Suprapubic skin (tissue), 3 donors: ENCODE results near the gene DAP.

Experiments used
- EP300 ChIP-seq: sonication (generic); formaldehyde crosslinking; IDR thresholded peaks from one replicate; pipeline ENCODE4 v1.6.1; 2017; ENCODE audit warnings: antibody characterized with exemption
- TF ChIP-seq, protein P1 (sequence below), 2 donors: fragments of 200-600 bp in 1 of 2; fragments of 450-650 bp in 1 of 2; sonication (generic) in 1 of 2; IDR thresholded peaks; one replicate each; pipeline ENCODE4 v1.5.1; 2016 to 2019; ENCODE audit warnings: antibody characterized with exemption in 2 of 2, mild to moderate bottlenecking in 1 of 2, moderate library complexity in 1 of 2

DNA sequence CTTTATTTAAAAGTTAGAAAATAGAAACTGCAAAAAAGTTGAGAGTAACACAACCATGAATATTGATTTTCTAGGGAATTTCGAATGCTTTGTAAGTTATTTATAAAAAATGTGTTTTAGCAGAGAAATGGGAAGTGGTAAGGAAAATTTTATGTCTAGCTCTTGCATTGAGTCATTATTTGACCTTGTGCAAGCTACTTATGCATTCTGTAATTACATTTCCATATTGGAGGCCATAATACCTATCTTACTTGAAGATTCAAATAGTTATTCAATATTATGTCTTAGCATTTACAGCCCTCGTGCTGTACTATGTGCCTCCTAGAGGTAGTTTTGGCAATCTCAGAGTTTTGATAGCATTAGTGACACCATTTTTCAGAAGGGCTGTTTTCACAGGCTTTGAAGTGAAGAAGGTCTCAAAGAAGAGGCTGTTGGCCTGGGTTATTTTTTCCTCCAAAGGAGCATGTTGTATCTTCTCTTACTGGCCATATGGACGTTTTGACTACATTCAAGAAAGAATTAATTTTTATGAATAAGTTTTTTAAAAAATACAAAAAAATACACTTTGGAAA is 7.4 kb upstream of the DAP start:
- TF ChIP-seq, protein P1, sequence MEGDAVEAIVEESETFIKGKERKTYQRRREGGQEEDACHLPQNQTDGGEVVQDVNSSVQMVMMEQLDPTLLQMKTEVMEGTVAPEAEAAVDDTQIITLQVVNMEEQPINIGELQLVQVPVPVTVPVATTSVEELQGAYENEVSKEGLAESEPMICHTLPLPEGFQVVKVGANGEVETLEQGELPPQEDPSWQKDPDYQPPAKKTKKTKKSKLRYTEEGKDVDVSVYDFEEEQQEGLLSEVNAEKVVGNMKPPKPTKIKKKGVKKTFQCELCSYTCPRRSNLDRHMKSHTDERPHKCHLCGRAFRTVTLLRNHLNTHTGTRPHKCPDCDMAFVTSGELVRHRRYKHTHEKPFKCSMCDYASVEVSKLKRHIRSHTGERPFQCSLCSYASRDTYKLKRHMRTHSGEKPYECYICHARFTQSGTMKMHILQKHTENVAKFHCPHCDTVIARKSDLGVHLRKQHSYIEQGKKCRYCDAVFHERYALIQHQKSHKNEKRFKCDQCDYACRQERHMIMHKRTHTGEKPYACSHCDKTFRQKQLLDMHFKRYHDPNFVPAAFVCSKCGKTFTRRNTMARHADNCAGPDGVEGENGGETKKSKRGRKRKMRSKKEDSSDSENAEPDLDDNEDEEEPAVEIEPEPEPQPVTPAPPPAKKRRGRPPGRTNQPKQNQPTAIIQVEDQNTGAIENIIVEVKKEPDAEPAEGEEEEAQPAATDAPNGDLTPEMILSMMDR (IDR thresholded peaks at IDR 0.05): no peak
- TF ChIP-seq EP300: no peak
